Prostate gland (tissue), 2 donors: ENCODE results near the gene OLFM1.

Experiments
- POLR2AphosphoS5 ChIP-seq: sonication (generic); formaldehyde crosslinking; IDR thresholded peaks from one replicate; pipeline ENCODE4 v1.6.1; 2017; ENCODE audit warnings: antibody characterized with exemption
- TF ChIP-seq, protein P1 (sequence below), 4 experiments: fragments of 200-600 bp in 2 of 4; fragments of 450-650 bp in 2 of 4; sonication (generic) in 2 of 4; IDR thresholded peaks; 1 replicate in 3 of 4; 2 replicates in 1 of 4; pipeline ENCODE4 v1.5.1; 2016 to 2019; ENCODE audit warnings: antibody characterized with exemption in 4 of 4, mild to moderate bottlenecking in 2 of 4, moderate library complexity in 2 of 4

DNA sequence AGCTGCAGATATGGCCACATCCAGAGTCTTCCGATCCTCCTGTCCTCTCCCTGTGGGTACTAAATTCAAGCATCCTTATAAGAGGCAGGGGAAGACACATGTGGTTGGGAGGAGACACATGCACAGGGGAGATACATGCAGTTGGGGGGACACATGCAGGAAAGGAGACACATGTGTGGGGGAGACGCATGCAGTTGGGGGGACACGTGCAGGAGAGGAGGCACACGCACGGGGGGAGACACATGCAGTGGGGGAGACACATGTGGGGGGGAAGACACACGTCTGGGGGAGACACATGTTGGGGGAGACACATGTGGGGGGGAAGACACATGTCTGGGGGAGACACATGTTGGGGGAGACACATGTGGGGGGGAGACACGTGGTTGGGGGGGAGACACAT lies 21.2 kb upstream of the OLFM1 start:
- TF ChIP-seq, protein P1, sequence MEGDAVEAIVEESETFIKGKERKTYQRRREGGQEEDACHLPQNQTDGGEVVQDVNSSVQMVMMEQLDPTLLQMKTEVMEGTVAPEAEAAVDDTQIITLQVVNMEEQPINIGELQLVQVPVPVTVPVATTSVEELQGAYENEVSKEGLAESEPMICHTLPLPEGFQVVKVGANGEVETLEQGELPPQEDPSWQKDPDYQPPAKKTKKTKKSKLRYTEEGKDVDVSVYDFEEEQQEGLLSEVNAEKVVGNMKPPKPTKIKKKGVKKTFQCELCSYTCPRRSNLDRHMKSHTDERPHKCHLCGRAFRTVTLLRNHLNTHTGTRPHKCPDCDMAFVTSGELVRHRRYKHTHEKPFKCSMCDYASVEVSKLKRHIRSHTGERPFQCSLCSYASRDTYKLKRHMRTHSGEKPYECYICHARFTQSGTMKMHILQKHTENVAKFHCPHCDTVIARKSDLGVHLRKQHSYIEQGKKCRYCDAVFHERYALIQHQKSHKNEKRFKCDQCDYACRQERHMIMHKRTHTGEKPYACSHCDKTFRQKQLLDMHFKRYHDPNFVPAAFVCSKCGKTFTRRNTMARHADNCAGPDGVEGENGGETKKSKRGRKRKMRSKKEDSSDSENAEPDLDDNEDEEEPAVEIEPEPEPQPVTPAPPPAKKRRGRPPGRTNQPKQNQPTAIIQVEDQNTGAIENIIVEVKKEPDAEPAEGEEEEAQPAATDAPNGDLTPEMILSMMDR (IDR thresholded peaks at IDR 0.05) = no peak
- no peak for TF ChIP-seq POLR2AphosphoS5
